ENCODE data around the gene CELF4.

Gene CELF4

GRCh38 chr18:37565101-37565976 is at the start of gene CELF4:
CELF4 (minus strand) TSS chr18:37565798.
- DNase-seq (ENCODE audit: low read depth), result no peak

GRCh38 chr18:37613253-37613565 is 47.6 kb upstream of the CELF4 start:
- no peak for DNase-seq (ENCODE audit: low read depth)

- no peak for DNase-seq (ENCODE audit: low read depth)
Observed at GRCh38 chr18:37612524-37613252, 47.1 kb upstream of the CELF4 start.

GRCh38 chr18:37611614-37612279 is 46.1 kb upstream of the CELF4 start:
- no peak for DNase-seq (ENCODE audit: low read depth)

GRCh38 chr18:37608876-37609275 is 43.3 kb upstream of the CELF4 start:
- no peak for DNase-seq (ENCODE audit: low read depth)

GRCh38 chr18:37607281-37607680 is 41.7 kb upstream of the CELF4 start:
- DNase-seq (ENCODE audit: low read depth), result no peak

GRCh38 chr18:37604032-37604431 is 38.4 kb upstream of the CELF4 start:
- DNase-seq (ENCODE audit: low read depth), result no peak

- DNase-seq (ENCODE audit: low read depth), result no peak
Observed at GRCh38 chr18:37598966-37599896, 33.6 kb upstream of the CELF4 start.

GRCh38 chr18:37598396-37598795 is 32.8 kb upstream of the CELF4 start:
- no peak for DNase-seq (ENCODE audit: low read depth)

GRCh38 chr18:37590346-37590745 is 24.7 kb upstream of the CELF4 start:
- DNase-seq (ENCODE audit: low read depth), result no peak

- no peak for DNase-seq (ENCODE audit: low read depth)
Observed at GRCh38 chr18:37588289-37588688, 22.7 kb upstream of the CELF4 start.

- DNase-seq (ENCODE audit: low read depth), result no peak
Observed at GRCh38 chr18:37586656-37587225, 21.1 kb upstream of the CELF4 start.

GRCh38 chr18:37584952-37585695 is 19.5 kb upstream of the CELF4 start:
- no peak for DNase-seq (ENCODE audit: low read depth)

- no peak for DNase-seq (ENCODE audit: low read depth)
Observed at GRCh38 chr18:37584217-37584616, 18.6 kb upstream of the CELF4 start.

GRCh38 chr18:37582261-37582660 is 16.7 kb upstream of the CELF4 start:
- DNase-seq (ENCODE audit: low read depth), result no peak

- DNase-seq (ENCODE audit: low read depth), result no peak
Observed at GRCh38 chr18:37578886-37579513, 13.4 kb upstream of the CELF4 start.

GRCh38 chr18:37578182-37578678 is 12.6 kb upstream of the CELF4 start:
- DNase-seq (ENCODE audit: low read depth), result no peak

GRCh38 chr18:37577051-37577611 is 11.5 kb upstream of the CELF4 start:
- DNase-seq (ENCODE audit: low read depth), result no peak

- DNase-seq (ENCODE audit: low read depth), result no peak
Observed at GRCh38 chr18:37575646-37576045, 10.0 kb upstream of the CELF4 start.

- DNase-seq (ENCODE audit: low read depth), result no peak
Observed at GRCh38 chr18:37574113-37574512, 8.5 kb upstream of the CELF4 start.
